Measurements from ENCODE around the gene FNDC3B.

FNDC3B gene

GRCh38 chr3:172247525-172248274 lies 208.3 kb downstream of the FNDC3B start:
- Histone ChIP-seq H2AFZ (ENCODE audit: low read depth, low read length, severe bottlenecking) (no peak overlapping the region), H3K27me3 (ENCODE audit: low read length) (no peaks in the 10 kb centered on the region), H3K36me3 (ENCODE audit: low read length) (no peaks in the 10 kb centered on the region), H3K4me2 (ENCODE audit: low read depth, low read length, poor library complexity, severe bottlenecking) (no peak overlapping the region), H3K9me3 (ENCODE audit: insufficient read depth, low read length) (peaks cover 8% of the 10 kb centered on the region; the same call in 1 of the 2 replicates), H3K4me3 (ENCODE audit: insufficient read depth, low read length, poor library complexity, severe bottlenecking) (no peak overlapping the region), H3F3A (ENCODE audit: insufficient read depth) (no peaks in the 10 kb centered on the region), H3K9me2 (replicated peaks; ENCODE audit: insufficient read depth, low read length) (no peaks in the 10 kb centered on the region), H3K79me2 (ENCODE audit: insufficient read depth, low read length) (no peaks in the 10 kb centered on the region), H3K27ac (ENCODE audit: low read depth, low read length) (no peak overlapping the region), H3K9ac (ENCODE audit: low read length) (no peak overlapping the region), H4K20me1 (ENCODE audit: low read depth, low read length) (no peaks in the 10 kb centered on the region)
- TF ChIP-seq EZH2phosphoT487 (conservative IDR thresholded peaks at IDR 0.05; ENCODE audit: low read length) = no peak
- TF ChIP-seq CTCF (IDR thresholded peaks at IDR 0.05; ENCODE audit: insufficient read depth, low read length, poor library complexity, severe bottlenecking) = no peak

GRCh38 chr3:172249039-172249438 lies 209.7 kb downstream of the FNDC3B start:
- TF ChIP-seq EZH2phosphoT487 (conservative IDR thresholded peaks at IDR 0.05; ENCODE audit: low read length) = no peak
- no peak for TF ChIP-seq CTCF (IDR thresholded peaks at IDR 0.05; ENCODE audit: insufficient read depth, low read length, poor library complexity, severe bottlenecking)
- Histone ChIP-seq H3K9ac (ENCODE audit: low read length) (no peak overlapping the region), H3K79me2 (ENCODE audit: insufficient read depth, low read length) (no peaks in the 10 kb centered on the region), H3K36me3 (ENCODE audit: low read length) (no peaks in the 10 kb centered on the region), H3K27ac (ENCODE audit: low read depth, low read length) (no peak overlapping the region), H4K20me1 (ENCODE audit: low read depth, low read length) (no peaks in the 10 kb centered on the region), H3K4me2 (ENCODE audit: low read depth, low read length, poor library complexity, severe bottlenecking) (no peak overlapping the region), H3K4me3 (ENCODE audit: insufficient read depth, low read length, poor library complexity, severe bottlenecking) (no peak overlapping the region), H3F3A (ENCODE audit: insufficient read depth) (no peaks in the 10 kb centered on the region), H3K9me2 (replicated peaks; ENCODE audit: insufficient read depth, low read length) (no peaks in the 10 kb centered on the region), H3K9me3 (ENCODE audit: insufficient read depth, low read length) (no peaks in the 10 kb centered on the region), H2AFZ (ENCODE audit: low read depth, low read length, severe bottlenecking) (no peak overlapping the region), H3K27me3 (ENCODE audit: low read length) (no peaks in the 10 kb centered on the region)

GRCh38 chr3:172251211-172251610 lies 211.8 kb downstream of the FNDC3B start:
- no peaks in the 10 kb centered on the region for H3K36me3 ChIP-seq (ENCODE audit: low read length)
- H3F3A ChIP-seq (ENCODE audit: insufficient read depth) = no peaks in the 10 kb centered on the region

More at GRCh38 chr3:172251211-172251610, 211.8 kb downstream of the FNDC3B start:
- H2AFZ ChIP-seq (ENCODE audit: low read depth, low read length, severe bottlenecking) = no peak overlapping the region
- TF ChIP-seq CTCF (IDR thresholded peaks at IDR 0.05; ENCODE audit: insufficient read depth, low read length, poor library complexity, severe bottlenecking) (no peak), EZH2phosphoT487 (conservative IDR thresholded peaks at IDR 0.05; ENCODE audit: low read length) (no peak)
- no peaks in the 10 kb centered on the region for H3K9me2 ChIP-seq (replicated peaks; ENCODE audit: insufficient read depth, low read length)
- H3K9me3 ChIP-seq (ENCODE audit: insufficient read depth, low read length) = no peaks in the 10 kb centered on the region
- no peak overlapping the region for H3K27ac ChIP-seq (ENCODE audit: low read depth, low read length)
- H3K4me3 ChIP-seq (ENCODE audit: insufficient read depth, low read length, poor library complexity, severe bottlenecking) = no peak overlapping the region
- H3K79me2 ChIP-seq (ENCODE audit: insufficient read depth, low read length) = no peaks in the 10 kb centered on the region
- no peak overlapping the region for H3K9ac ChIP-seq (ENCODE audit: low read length)
- H3K4me2 ChIP-seq (ENCODE audit: low read depth, low read length, poor library complexity, severe bottlenecking) = no peak overlapping the region
- H4K20me1 ChIP-seq (ENCODE audit: low read depth, low read length) = no peaks in the 10 kb centered on the region
- H3K27me3 ChIP-seq (ENCODE audit: low read length) = no peaks in the 10 kb centered on the region

All from SU-DHL-6 (cell line).